SK-N-MC (cell line): Measurements from ENCODE around the gene MORF4L2.

ENCODE experiments used
- EZH2 ChIP-seq: fragments of 200-600 bp; sonication (generic); IDR thresholded peaks from one replicate; pipeline ENCODE4 v1.6.1; 2017; ENCODE audit warnings: antibody characterized with exemption
- FOXP2 ChIP-seq: optimal IDR thresholded peaks from 2 replicates; pipeline ENCODE3; 2011; ENCODE audit warnings: mild to moderate bottlenecking, moderate library complexity; ENCODE audit not compliant: insufficient read depth; ENCODE audit errors: extremely low read length, control extremely low read depth
- POLR2AphosphoS5 ChIP-seq: IDR thresholded peaks from 2 replicates; pipeline ENCODE4 v1.6.1; 2012; ENCODE audit warnings: mild to moderate bottlenecking, low read depth, low read length, borderline replicate concordance

GRCh38 chrX:103640401-103641155, 45.9 kb downstream of the MORF4L2 start:
- TF ChIP-seq POLR2AphosphoS5 (no peak), EZH2 (no peak), FOXP2 (no peak)
